Measurements from ENCODE around the gene PIP5K1B.

DNA sequence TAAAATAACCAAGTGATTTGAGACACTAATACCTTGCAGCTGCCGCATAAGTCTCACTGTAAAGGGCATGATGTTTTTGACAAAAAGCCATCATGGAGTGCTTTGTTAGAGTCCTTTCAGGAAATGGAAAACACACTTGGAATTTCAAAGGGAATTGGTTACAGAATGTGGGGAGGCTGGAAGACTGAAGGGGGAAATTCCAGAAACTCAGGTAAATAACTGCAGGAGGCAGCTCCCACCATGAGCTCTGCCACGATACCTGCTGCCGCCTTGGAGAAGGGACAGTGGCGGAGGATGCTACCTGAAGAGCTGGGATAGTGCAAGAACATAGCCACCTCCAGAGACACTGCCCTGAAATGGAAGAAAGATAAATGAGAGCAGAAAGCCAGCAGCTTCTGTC, 242.0 kb downstream of the PIP5K1B start:
- TF ChIP-seq, protein P1, sequence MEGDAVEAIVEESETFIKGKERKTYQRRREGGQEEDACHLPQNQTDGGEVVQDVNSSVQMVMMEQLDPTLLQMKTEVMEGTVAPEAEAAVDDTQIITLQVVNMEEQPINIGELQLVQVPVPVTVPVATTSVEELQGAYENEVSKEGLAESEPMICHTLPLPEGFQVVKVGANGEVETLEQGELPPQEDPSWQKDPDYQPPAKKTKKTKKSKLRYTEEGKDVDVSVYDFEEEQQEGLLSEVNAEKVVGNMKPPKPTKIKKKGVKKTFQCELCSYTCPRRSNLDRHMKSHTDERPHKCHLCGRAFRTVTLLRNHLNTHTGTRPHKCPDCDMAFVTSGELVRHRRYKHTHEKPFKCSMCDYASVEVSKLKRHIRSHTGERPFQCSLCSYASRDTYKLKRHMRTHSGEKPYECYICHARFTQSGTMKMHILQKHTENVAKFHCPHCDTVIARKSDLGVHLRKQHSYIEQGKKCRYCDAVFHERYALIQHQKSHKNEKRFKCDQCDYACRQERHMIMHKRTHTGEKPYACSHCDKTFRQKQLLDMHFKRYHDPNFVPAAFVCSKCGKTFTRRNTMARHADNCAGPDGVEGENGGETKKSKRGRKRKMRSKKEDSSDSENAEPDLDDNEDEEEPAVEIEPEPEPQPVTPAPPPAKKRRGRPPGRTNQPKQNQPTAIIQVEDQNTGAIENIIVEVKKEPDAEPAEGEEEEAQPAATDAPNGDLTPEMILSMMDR (IDR thresholded peaks at IDR 0.05) = no peak
- TF ChIP-seq POLR2A (IDR thresholded peaks at IDR 0.05) = no peak
